IMR-90 (cell line): Measurements from ENCODE around the gene MRTFB. TPM values are rescaled to one million over a fixed set of nuclear protein-coding genes. Genes with fewer than 3 reads are reported as not detected.

Source experiments
- ATAC-seq: fragments of 200-7000 bp; cut with Tn5 transposase; 2 replicates; pipeline ENCODE4 v1.9.1; 2020; ENCODE audit warnings: low read depth, mild to moderate bottlenecking, moderate library complexity
- BruUV-seq: library from RNA; stranded (reverse); fragments of 400-500 nt; replicated peaks from 2 replicates; lab custom pipeline; 2021; lab: Mats Ljungman, UMichigan
- CTCF ChIA-PET: fragments of 300-600 bp; formaldehyde crosslinking; extraction: SDS; loops from one replicate; lab custom pipeline; 2021; ENCODE audit warnings: antibody characterized with exemption; lab: Yijun Ruan, JAX
- POLR2A ChIA-PET: fragments of 300-600 bp; sonication (Branson Sonifier 250); formaldehyde crosslinking; loops from one replicate; lab custom pipeline; 2022; ENCODE audit warnings: antibody characterized with exemption; ENCODE audit not compliant: unreplicated experiment; lab: Charles Lee
- DNase-seq: peaks from one replicate; pipeline ENCODE4 v3.0.0; 2013
- H2AFZ ChIP-seq: replicated peaks from 2 replicates; pipeline ENCODE3; 2013; ENCODE audit warnings: low read length, mild to moderate bottlenecking; ENCODE audit not compliant: poor library complexity
- H2AK5ac ChIP-seq: 2 replicates; pipeline ENCODE4 v1.6.1; 2013; ENCODE audit warnings: low read depth, low read length, inconsistent platforms
- H2AK9ac ChIP-seq: replicated peaks from 2 replicates; pipeline ENCODE3; 2013; ENCODE audit warnings: mild to moderate bottlenecking, low read depth, low read length, moderate library complexity; ENCODE audit not compliant: poor library complexity
- H2BK120ac ChIP-seq: 2 replicates; pipeline ENCODE4 v1.6.1; 2013; ENCODE audit warnings: low read depth, low read length, inconsistent platforms
- H2BK15ac ChIP-seq: 3 replicates; pipeline ENCODE4 v1.6.1; 2013; ENCODE audit warnings: low read depth, low read length, inconsistent platforms
- H2BK20ac ChIP-seq: 2 replicates; pipeline ENCODE4 v1.6.1; 2013; ENCODE audit warnings: low read depth, mild to moderate bottlenecking, inconsistent platforms, low read length, moderate library complexity
- H2BK5ac ChIP-seq: 2 replicates; pipeline ENCODE4 v1.6.1; 2013; ENCODE audit warnings: mild to moderate bottlenecking, low read depth, low read length, inconsistent platforms; ENCODE audit not compliant: poor library complexity, severe bottlenecking
- H3K14ac ChIP-seq: replicated peaks from 2 replicates; pipeline ENCODE4 v1.6.1; 2013; ENCODE audit warnings: low read depth, low read length, inconsistent platforms
- H3K18ac ChIP-seq: 2 replicates; pipeline ENCODE4 v1.6.1; 2013; ENCODE audit warnings: low read depth, low read length, control low read depth
- H3K23ac ChIP-seq: 2 replicates; pipeline ENCODE4 v1.6.1; 2013; ENCODE audit warnings: low read depth, low read length, inconsistent platforms
- H3K27ac ChIP-seq: 2 replicates; pipeline ENCODE4 v1.5.1; 2013; ENCODE audit warnings: mild to moderate bottlenecking, control low read depth, low read length; ENCODE audit not compliant: insufficient read depth
- H3K27me3 ChIP-seq: 2 replicates; pipeline ENCODE4 v1.6.1; 2013; ENCODE audit warnings: low read length; ENCODE audit not compliant: control insufficient read depth, insufficient read depth
- H3K36me3 ChIP-seq: 2 replicates; pipeline ENCODE4 v1.6.1; 2013; ENCODE audit warnings: low read length, mixed read lengths; ENCODE audit not compliant: control insufficient read depth, insufficient read depth
- H3K4ac ChIP-seq: 2 replicates; pipeline ENCODE4 v1.6.1; 2013; ENCODE audit warnings: low read depth, low read length, inconsistent platforms
- H3K4me1 ChIP-seq: 2 replicates; pipeline ENCODE4 v1.6.1; 2013; ENCODE audit warnings: low read length, mixed read lengths; ENCODE audit not compliant: control insufficient read depth, insufficient read depth
- H3K4me2 ChIP-seq: 2 replicates; pipeline ENCODE4 v1.6.1; 2013; ENCODE audit warnings: low read depth, mild to moderate bottlenecking, control low read depth, low read length, moderate library complexity
- H3K4me3 ChIP-seq: 2 replicates; pipeline ENCODE4 v1.5.1; 2013; ENCODE audit warnings: low read depth, mild to moderate bottlenecking, control low read depth, low read length, moderate library complexity; ENCODE audit not compliant: insufficient read depth
- H3K56ac ChIP-seq: 2 replicates; pipeline ENCODE4 v1.6.1; 2013; ENCODE audit warnings: low read length, inconsistent platforms; ENCODE audit not compliant: insufficient read depth; ENCODE audit errors: extremely low read depth
- H3K79me1 ChIP-seq, 2 experiments: 2 replicates each; pipeline ENCODE4 v1.6.1; 2013; ENCODE audit warnings: low read length in 2 of 2, inconsistent platforms in 1 of 2, low read depth in 1 of 2
- H3K9ac ChIP-seq: 2 replicates; pipeline ENCODE4 v1.6.1; 2013; ENCODE audit warnings: low read depth, low read length, control low read depth
- H3K9me1 ChIP-seq: 2 replicates; pipeline ENCODE4 v1.6.1; 2013; ENCODE audit warnings: low read length, inconsistent platforms; ENCODE audit not compliant: insufficient read depth
- H3K9me3 ChIP-seq: 2 replicates; pipeline ENCODE4 v1.6.1; 2013; ENCODE audit warnings: low read length; ENCODE audit not compliant: control insufficient read depth, insufficient read depth
- H4K20me1 ChIP-seq: 2 replicates; pipeline ENCODE4 v1.6.1; 2013; ENCODE audit warnings: low read length, inconsistent platforms; ENCODE audit not compliant: insufficient read depth
- H4K5ac ChIP-seq: 2 replicates; pipeline ENCODE4 v1.6.1; 2013; ENCODE audit warnings: mild to moderate bottlenecking, low read depth, low read length, control low read depth
- H4K8ac ChIP-seq, 2 experiments: 2 replicates each; pipeline ENCODE4 v1.6.1; 2013; ENCODE audit warnings: low read depth in 2 of 2, low read length in 2 of 2, control low read depth in 1 of 2, inconsistent platforms in 1 of 2
- H4K91ac ChIP-seq: 2 replicates; pipeline ENCODE4 v1.6.1; 2013; ENCODE audit warnings: low read depth, low read length, inconsistent platforms; ENCODE audit not compliant: insufficient read depth
- ELK1 ChIP-seq: fragments of 150-350 bp; IDR thresholded peaks from 2 replicates; pipeline ENCODE4 v1.6.1; 2016; ENCODE audit warnings: low read depth, mild to moderate bottlenecking, low read length, moderate library complexity, borderline replicate concordance
- FOS ChIP-seq: fragments of 150-350 bp; IDR thresholded peaks from 2 replicates; pipeline ENCODE4 v1.6.1; 2016; ENCODE audit warnings: low read depth, low read length
- MAFK ChIP-seq: IDR thresholded peaks from 2 replicates; pipeline ENCODE4 v1.6.1; 2012; ENCODE audit warnings: low read depth, low read length, improper control_type of control experiment
- MAZ ChIP-seq: IDR thresholded peaks from 2 replicates; pipeline ENCODE4 v1.6.1; 2012; ENCODE audit warnings: low read depth, mild to moderate bottlenecking, low read length, improper control_type of control experiment, moderate library complexity, borderline replicate concordance
- MXI1 ChIP-seq: IDR thresholded peaks from 2 replicates; pipeline ENCODE4 v1.6.1; 2012; ENCODE audit warnings: low read depth, mild to moderate bottlenecking, low read length, moderate library complexity, borderline replicate concordance
- SMC3 ChIP-seq: fragments of 150-350 bp; IDR thresholded peaks from 2 replicates; pipeline ENCODE4 v1.6.1; 2016; ENCODE audit warnings: low read depth, mild to moderate bottlenecking, antibody characterized with exemption, low read length, moderate library complexity
- dilution Hi-C: fragments of 300-500 bp; cut with HindIII; formaldehyde crosslinking; loops from one replicate; pipeline ENCODE4 v1.14.3; 2018; ENCODE audit warnings: low sequenced_read_pairs; ENCODE audit not compliant: unreplicated experiment
- in situ Hi-C: fragments of 300-500 bp; cut with MboI; formaldehyde crosslinking; loops from 3 replicates; pipeline ENCODE4 v1.14.3; 2019; ENCODE audit warnings: low sequenced_read_pairs, inconsistent platforms, mixed read lengths
- intact Hi-C: fragments of 100-400 bp; cut with micrococcal nuclease; formaldehyde crosslinking; loops from 2 replicates; pipeline ENCODE4 v1.10.0; 2022
- polyA plus RNA-seq, 3 experiments: library from polyadenylated mRNA; depleted of rRNA; stranded (reverse); fragments of >200 nt; gene quantifications; 2 replicates each; pipeline ENCODE4 v1.2.3, GENCODE V29; 2012; ENCODE audit warnings: low replicate concordance in 1 of 3
- total RNA-seq: library from RNA; depleted of rRNA; stranded (reverse); fragments of >200 nt; gene quantifications from 2 replicates; pipeline ENCODE4 v1.2.3, GENCODE V29; 2012

Gene MRTFB
- total and polyA plus RNA-seq, 2 of the 4 experiments (the other 2 are of a cell fraction): 4.4 to 5.4 TPM

- H3K27me3 ChIP-seq: no peaks in the 10 kb centered on the region
- no peaks in the 10 kb centered on the region for H3K9me3 ChIP-seq
- H3K23ac ChIP-seq: no peak overlapping the region
- no peak overlapping the region for H3K4me2 ChIP-seq
- no peak overlapping the region for H3K56ac ChIP-seq
- no peak overlapping the region for H3K18ac ChIP-seq
- H2BK5ac ChIP-seq: no peak overlapping the region
- H2AK5ac ChIP-seq: no peak overlapping the region
- no peak overlapping the region for H2AK9ac ChIP-seq
- peaks cover 3% of the 10 kb centered on the region in 2 experiments; a peak in 2 of 4 replicates for H3K79me1 ChIP-seq
- dilution Hi-C loops: no loop called here
- no peak overlapping the region for H3K4ac ChIP-seq
- no peak overlapping the region for H3K4me3 ChIP-seq
- H3K27ac ChIP-seq: no peak overlapping the region
- no peak overlapping the region for H4K8ac ChIP-seq
- no peak overlapping the region for H2BK15ac ChIP-seq
- no peak overlapping the region for H3K9ac ChIP-seq
- no peaks in the 10 kb centered on the region; the same call in 1 of the 2 replicates for H3K4me1 ChIP-seq
- no peak overlapping the region for H2BK120ac ChIP-seq
- ChIA-PET CTCF (interaction anchor here (1.0 to 1.4 kb wide), 3 partner anchors 15 to 19 kb away, joined by 3 to 8 read pairs (median 3); no protein-coding TSS in a partner anchor), POLR2A (no interaction called here)
- H3K36me3 ChIP-seq: no peaks in the 10 kb centered on the region
- intact Hi-C loops: no loop called here
- no peaks in the 10 kb centered on the region for H4K20me1 ChIP-seq
- ATAC-seq: no peak; the same call in 1 of the 2 replicates
- no peak overlapping the region for H4K5ac ChIP-seq
- BruUV-seq: no TSS peak
- H3K9me1 ChIP-seq: no peaks in the 10 kb centered on the region
- no peak overlapping the region for H4K91ac ChIP-seq
- H2AFZ ChIP-seq: no peak overlapping the region
- in situ Hi-C loops: no loop called here
- no peak for TF ChIP-seq SMC3
- no peak for TF ChIP-seq MAZ
- TF ChIP-seq ELK1: no peak
- no peak for TF ChIP-seq MAFK
- no peak for TF ChIP-seq MXI1
- no peak for TF ChIP-seq FOS
- no peak overlapping the region for H2BK20ac ChIP-seq
- DNase-seq: no peak
- H3K14ac ChIP-seq: no peak overlapping the region
Measured at GRCh38 chr16:14202697-14203096, 131.6 kb downstream of the MRTFB start.
